ENCODE results near the gene ALPG. TPM values are rescaled to one million over a fixed set of nuclear protein-coding genes. Genes with fewer than 3 reads are reported as not detected.
A peak's percentile ranks its signal among the peaks of the same experiment; 100 is the strongest.
"Not testable (repeated sequence)": the region's sequence is repeated elsewhere in the genome, so short reads cannot be mapped to it uniquely, and the experiment has no call there.

The ALPG gene
- total RNA-seq, 1 donor from 2014 or later: not detected

DNA sequence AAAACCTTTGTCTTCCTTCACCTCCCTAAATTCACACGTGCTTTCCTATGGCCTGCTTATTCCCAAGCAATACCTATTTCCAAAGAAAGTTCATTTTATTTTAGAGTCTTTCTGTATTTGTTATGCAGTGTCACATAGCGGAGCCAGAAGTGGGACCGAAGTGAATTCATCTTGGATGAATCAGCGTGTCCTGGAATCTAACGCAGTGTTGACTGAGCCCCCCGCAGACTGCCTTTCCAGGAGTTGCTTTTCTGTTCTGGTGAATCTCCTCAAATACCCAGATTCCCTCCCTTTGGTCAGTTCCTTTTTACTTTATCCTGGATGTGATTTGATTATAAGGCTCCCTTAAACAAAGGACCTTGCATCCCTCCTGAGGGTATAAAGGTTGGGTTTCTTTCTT is 17.3 kb upstream of the ALPG start:
- intact Hi-C loops (cut with DNase I): no loop called here
- no peak for DNase-seq (ENCODE audit: low spot score)

DNA sequence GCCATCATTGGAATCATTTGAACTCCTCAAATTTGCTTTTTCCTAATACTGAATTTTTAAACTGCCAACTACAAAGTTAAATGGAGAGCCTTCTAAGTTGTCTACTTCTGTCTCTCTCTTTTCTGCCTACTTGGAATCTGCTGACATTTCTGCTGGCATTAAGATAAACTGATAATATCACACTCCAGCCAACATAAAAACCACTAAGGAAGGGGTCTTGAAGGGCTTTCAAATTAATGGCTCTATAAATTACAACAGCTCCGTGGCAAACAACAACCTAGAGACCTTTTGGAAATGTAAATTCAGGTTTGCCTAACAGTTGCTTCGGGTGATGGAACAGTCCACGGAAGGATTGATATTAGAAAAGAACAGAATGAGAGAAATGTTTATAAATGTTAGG is 16.0 kb upstream of the ALPG start:
- DNase-seq (ENCODE audit: low spot score): no peak
- intact Hi-C loops (cut with DNase I): no loop called here

DNA sequence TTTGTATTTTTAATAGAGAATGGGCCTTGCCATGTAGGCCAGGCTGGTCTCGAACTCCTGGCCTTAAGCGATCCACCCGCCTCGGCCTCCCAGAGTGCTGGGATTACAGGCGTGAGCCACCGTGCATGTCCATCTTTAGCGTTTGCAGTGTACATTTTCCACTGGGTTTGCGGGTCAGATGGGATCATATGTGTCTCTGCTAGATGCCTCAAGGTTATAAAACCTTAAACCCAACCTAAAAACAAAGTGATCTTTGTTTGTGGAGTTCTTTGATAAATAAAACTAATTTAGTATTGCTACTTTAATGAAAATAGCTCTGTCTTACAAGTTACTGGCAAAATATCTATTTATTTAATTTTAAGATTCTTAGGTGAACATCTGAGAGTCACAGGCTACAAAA is 13.1 kb upstream of the ALPG start:
- DNase-seq (ENCODE audit: low spot score): no peak
- intact Hi-C loops (cut with DNase I): no loop called here

DNA sequence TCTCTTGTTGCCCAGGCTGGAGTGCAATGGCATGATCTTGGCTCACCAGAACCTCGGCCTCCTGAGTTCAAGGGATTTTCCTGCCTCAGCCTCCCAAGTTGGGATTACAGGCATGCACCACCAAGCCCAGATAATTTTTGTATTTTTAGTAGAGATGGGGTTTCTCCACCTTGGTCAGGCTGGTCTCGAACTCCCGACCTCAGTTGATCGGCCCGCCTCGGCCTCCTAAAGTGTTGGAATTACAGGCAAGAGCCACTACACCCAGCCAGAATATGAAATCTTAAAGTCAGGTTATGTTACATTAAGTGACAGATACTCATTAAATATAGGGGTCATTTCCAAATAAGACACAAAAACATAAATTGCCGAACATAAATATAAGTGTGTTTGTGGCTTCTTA is 12.2 kb upstream of the ALPG start:
- intact Hi-C loops (cut with DNase I); DNase-seq (ENCODE audit: low spot score): not testable (repeated sequence)

DNA sequence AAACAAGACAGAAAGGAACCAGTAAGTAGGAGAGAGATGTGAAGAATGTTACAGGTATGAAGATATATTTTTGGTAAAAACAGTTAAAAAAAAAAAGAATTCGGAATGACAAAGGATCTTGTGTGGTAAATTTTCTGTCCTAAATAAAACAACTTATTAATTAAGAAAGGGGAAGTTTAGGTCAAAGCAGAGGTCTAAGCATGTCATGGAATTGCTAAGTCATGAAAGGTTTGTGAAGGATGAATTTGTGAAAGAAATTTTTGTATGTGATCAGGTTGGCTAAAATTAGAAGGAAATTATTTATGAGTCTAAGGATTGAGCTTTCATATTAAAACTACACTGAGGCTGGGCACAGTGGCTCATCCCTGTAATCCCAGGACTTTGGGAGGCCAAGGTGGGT is 11.1 kb upstream of the ALPG start:
- DNase-seq (ENCODE audit: low spot score): no peak
- intact Hi-C loops (cut with DNase I): no loop called here

DNA sequence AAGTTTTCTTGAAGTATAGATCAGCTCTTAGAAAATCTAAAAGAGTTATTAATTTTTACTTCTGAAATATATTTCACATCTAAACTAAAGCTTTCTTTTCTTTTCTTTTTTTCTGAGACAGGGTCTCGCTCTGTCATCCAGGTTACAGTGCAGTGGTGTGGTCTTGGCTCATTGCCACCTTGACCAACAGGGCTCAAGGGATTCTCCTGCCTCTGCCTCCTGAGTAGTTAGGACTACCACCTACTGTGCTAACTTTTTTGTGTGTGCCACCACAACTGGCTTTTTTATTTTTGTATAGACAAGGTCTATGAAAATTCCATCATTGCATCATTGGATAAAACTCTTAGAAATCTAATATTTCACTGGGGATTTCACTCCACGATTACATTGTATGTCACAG is 10.0 kb upstream of the ALPG start:
- DNase-seq (ENCODE audit: low spot score): no peak
- intact Hi-C loops (cut with DNase I): no loop called here

DNA sequence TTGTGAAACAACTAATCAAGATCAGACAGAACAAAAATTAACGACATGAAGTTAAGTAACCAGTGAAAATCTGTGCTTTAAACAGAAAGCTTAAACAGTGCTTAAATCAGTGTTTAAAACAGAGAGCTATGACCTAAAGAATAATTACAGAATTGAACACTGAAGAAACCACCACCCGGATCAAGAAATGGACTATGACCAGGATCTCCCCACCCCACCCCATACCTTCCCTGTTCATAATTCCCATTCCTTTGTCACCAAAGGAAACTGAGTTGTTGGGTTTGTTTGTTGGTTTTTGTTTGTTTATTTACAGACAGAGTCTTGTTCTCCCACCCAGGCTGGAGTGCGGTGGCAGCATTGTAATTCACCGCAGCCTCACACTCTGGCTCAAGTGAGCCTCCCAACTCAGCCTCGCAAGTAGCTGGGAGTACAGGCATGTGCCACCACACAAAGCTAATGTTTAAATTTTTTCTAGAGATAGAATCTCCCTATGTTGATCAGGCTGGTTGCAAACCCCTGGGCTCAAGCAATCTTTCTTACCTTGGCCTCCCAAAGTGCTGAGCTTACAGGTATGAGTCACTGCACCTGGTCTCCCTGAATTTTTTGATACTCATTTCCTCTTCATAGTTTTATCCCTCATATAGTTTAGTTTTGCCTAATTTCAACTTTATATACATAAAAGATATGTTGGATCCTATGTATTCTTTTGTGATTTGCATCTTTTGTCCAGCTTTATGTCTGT is 8.2 kb upstream of the ALPG start:
- intact Hi-C loops (cut with DNase I): no loop called here
- DNase-seq (ENCODE audit: low spot score): no peak

DNA sequence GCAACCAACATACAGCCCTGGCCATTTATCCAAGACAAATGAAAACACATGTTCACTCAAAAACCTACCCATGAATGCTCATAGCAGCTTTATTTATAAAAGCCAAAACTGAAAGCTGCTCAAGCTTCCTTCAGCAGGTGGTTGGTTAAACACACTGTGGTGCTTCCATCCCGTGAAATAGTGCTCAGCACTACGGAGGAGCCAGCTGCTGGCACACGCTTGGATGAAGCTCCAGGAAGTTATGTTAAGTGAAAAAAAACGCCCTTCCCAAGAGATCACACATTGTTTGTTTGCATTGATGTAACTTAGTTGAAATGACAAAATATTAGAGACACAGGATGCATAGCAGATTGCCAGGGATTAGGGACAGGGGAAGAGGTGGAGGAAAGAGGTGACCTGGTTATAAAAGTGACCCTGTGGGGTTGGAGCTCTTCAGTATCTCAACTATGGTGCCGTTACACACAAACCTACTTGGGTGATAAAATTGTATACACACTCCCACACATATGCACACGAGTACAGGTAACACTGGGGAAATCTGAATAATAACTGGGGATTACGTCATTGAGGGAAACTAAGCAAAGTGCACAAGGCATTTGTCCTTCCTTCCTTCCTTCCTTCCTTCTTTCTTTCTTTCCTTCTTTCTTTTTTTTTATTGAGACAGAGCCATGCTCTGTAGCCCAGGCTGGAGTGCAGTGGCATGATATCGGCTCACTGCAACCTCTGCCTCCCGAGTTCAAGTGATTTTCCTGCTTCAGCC is 6.2 kb upstream of the ALPG start:
- no peak for DNase-seq (ENCODE audit: low spot score)
- intact Hi-C loops (cut with DNase I): no loop called here

DNA sequence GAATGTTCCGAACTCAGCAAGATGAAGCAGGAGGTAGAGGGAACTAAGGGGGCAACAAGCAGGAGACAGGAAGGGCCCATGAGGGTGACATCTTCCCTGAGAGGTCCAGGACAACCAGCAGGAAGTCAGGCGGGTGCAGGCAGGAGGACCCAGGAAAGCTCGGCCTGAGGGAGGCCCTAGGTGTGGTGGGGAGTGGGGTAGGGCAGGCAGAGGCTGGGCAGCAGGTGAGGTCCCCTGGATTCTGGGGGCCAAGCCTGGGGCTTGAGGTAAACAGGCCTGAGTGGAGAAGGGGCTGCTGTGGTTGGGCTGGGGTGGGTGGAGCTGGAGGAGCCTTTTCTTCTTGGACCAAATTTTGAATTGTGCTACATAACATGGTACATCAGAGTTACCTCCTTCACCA is 4.1 kb upstream of the ALPG start:
- peak; percentile 57 for DNase-seq (ENCODE audit: low spot score)
- intact Hi-C loops (cut with DNase I): no loop called here

DNA sequence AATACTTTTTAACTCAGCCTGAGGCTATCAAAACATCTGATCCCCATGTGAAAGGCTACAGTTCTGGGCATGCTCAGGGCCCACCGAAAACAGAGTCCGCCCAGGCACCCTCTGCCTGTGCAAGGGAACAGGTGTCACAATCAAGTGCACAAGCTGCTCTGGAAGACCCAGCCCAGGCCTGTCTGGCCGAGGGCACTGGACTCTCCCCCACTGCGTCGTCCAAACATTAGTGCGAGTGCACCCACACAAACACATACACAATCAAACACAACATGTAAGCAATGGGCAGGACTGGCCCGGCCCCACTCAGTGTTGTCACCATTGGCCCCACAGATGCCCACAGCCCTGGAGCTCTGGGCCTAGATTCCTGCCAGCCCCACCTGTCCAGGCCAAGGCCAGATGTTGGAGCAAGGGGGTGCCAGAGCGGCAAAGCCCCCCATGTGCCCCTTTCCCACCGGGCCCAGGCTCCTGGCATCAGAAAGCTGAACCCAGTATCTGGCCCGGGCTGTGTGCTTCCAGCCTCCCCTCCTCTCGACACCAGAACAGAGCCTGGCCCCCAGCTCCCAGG is 617 bp upstream of the ALPG start:
- intact Hi-C loops (cut with DNase I): no loop called here

DNA sequence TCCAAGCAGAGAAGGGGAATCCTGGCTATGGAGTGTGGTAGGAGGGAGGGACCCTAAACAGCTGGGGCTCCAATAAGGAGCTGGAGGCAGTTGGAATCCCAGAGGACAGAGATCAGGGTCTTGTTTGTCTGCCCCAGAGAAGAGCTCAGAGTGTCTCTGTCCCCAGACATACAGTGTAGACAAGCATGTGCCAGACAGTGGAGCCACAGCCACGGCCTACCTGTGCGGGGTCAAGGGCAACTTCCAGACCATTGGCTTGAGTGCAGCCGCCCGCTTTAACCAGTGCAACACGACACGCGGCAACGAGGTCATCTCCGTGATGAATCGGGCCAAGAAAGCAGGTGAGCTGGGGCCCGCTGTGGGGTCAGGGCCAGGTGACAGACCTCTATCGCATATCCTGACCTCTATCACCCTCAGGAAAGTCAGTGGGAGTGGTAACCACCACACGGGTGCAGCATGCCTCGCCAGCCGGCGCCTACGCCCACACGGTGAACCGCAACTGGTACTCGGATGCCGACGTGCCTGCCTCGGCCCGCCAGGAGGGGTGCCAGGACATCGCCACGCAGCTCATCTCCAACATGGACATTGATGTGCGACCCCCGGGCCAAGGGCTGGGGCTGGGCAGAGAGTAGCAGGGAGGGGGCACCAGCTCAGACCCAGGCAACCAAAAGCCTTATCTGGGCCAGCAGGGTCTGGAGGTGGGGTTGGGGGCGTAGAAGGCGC is 945 bp downstream of the ALPG start:
- DNase-seq (ENCODE audit: low spot score); intact Hi-C loops (cut with DNase I): not testable (repeated sequence)

More for the DNA sequence above, 617 bp upstream of the ALPG start:
- no peak for DNase-seq (ENCODE audit: low spot score)

DNA sequence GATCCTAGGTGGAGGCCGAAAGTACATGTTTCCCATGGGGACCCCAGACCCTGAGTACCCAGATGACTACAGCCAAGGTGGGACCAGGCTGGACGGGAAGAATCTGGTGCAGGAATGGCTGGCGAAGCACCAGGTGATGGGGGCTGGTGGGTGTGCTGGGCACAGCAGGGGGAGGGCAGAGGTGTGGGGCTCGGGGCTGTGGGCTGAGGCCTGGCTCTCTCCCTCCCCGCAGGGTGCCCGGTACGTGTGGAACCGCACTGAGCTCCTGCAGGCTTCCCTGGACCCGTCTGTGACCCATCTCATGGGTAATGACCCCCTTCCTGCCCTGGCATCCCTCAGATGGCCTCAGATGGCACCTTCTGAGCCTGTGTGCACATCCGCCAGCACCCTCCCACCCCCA is 1.6 kb downstream of the ALPG start:
- intact Hi-C loops (cut with DNase I); DNase-seq (ENCODE audit: low spot score): not testable (repeated sequence)

DNA sequence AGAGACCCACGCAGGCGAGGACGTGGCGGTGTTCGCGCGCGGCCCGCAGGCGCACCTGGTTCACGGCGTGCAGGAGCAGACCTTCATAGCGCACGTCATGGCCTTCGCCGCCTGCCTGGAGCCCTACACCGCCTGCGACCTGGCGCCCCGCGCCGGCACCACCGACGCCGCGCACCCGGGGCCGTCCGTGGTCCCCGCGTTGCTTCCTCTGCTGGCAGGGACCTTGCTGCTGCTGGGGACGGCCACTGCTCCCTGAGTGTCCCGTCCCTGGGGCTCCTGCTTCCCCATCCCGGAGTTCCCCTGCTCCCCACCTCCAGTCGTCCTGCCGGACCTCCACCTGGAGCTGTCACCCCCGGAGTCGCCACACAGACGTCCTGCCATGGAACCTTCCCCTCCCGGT is 3.0 kb downstream of the ALPG start:
- intact Hi-C loops (cut with DNase I); DNase-seq (ENCODE audit: low spot score): not testable (repeated sequence)

DNA sequence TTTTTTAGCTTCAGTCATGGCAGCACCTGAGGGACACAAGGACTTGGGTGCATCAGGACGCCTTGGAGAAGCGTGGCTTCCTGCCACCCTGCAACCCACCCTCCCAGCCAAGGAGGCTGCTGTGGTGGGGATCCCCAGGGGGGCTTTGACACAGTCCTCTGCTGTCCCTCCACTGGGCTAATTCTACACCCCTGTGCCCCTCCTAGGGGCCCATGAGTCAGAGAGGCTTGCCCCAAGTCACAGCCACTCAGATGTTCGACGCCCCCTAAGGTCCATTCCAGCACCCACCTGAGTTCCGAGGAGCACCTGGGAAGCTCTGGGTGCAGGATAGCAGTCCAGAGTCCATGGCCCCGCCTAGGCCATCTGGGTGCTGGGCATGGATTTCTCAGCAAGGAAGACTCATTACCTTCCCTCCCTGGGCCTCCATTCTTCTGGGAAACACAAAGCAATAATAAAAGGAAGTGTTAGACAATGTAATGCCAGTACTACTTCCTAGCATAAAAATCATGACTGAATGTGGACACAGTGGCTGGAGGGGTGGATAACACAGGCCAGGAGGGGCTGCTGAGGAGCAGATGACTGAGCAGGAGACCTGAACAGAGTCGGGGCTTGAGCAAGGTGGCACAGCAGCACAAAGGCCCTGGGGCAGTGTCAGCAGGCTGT is 3.7 kb downstream of the ALPG start:
- intact Hi-C loops (cut with DNase I): no loop called here

DNA sequence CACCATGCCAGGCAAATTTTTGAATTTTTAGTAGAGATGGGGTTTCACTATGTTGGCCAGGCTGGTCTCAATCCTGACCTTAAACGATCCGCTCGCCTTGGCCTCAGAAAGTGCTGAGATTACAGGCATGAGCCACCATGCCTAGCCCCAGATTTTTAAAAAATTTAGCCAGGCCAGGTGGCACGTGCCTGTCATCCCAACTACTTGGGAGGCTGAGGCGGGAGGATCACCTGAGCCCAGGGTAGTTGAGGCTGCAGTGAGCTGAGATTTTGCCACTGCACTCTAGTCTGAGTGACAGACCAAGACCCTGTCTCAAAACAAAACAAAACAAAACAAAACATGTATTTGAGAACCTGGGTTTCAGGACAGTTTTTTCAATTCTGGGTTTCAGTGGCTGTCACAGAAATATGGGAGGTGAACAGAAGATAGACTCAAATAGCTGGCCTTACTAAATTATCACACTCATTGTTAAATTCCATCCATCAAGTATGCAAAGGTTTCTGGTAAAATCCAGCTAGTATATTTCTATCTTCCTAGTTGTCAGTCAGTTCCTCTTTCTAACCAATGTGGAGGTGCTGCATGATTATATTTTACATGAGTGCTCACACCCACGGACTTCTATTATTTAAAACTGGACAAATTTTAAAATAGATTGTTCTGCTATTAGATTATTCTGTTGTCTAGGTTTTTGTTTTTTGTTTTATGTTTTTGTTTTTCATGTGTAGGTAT is 5.4 kb downstream of the ALPG start:
- intact Hi-C loops (cut with DNase I): no loop called here
- no peak for DNase-seq (ENCODE audit: low spot score)

More for the DNA sequence above, 3.7 kb downstream of the ALPG start:
- DNase-seq (ENCODE audit: low spot score): no peak

DNA sequence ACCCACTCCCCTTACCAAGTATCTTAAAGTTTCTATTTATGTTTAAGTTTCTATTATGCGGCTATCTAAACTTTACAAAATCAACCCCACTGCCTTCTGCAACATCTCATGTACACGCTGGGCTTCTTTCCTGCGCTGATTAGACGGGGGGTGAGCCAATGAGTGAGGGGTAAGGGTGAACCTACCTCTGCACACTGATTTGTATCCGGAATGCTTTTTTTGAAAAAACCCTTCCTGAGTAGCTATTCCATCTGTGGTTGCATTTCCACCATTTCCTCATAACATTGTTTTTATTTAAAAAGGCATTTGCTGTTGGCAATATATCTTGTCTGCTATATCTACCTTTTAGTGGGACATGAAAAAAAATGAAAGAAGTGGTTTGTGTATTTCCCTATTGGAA is 6.3 kb downstream of the ALPG start:
- intact Hi-C loops (cut with DNase I): no loop called here
- DNase-seq (ENCODE audit: low spot score): no peak

DNA sequence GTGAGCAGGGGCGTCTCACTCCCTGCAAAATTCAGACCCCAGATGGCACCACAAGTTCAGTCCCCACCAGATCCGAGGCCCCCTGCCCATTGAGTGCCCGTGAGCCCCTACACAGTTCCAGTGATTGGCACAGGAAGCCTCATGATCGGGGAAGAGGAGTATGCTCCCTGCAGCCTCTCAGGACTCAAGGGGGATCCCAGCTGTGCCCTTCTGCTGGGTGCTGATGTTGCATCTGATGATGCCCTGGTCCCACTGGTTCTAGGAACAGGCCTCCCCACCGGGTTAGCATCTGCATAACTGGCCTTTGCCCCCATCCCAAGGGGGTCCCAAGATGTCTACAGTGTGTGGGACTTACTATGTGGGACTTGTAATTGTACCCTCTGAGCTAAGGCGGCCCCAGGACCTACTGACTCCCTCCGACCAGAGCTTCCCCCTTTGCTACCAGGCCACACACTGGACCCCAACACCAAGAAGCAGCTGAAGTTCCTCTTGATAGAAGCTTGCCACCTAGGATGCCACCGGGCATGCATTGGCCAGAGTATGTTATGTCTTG is 8.6 kb downstream of the ALPG start:
- peak; percentile 29 for DNase-seq (ENCODE audit: low spot score)
- intact Hi-C loops (cut with DNase I): no loop called here

DNA sequence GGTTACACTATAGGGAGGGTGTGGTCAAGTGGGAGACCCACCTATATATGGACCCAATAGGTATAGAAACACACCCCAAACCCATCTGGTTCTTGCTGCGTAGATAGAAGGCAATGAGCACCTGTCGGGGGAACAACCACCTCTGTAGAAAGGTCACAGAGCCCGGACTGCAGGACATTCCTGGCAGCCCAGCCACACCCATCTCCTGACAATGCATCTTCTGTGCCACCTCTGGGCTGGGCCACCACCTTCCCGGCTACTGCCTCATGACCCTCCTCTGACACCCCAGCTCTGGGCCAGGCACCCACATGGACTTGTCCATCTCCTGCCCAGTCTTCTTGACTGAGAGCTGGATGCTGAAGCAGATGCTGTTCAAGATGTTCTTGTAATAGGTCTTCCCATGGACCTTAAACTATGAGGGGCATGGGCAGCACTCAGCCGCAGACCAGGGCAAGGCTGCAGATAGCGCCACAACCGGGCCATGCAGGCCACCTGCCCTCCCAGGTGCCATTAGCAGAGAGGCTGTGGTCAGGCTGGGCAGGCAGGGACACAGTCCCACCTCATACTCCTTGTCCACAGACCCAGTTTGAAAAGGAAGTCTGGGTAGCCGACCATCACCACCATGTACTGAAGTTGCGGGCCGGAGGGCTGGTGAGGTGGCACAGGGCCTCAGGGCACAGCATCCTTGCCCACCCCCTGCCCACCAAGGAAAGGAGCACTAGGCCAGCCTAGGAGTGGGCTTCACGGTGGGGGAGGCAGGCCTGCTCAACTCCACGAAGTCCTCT is 9.3 kb downstream of the ALPG start:
- DNase-seq (ENCODE audit: low spot score): peak; percentile 44

More for the DNA sequence above, 9.3 kb downstream of the ALPG start:
- intact Hi-C loops (cut with DNase I): no loop called here
